ENCODE data around the gene PLCB3.

The PLCB3 gene

DNA sequence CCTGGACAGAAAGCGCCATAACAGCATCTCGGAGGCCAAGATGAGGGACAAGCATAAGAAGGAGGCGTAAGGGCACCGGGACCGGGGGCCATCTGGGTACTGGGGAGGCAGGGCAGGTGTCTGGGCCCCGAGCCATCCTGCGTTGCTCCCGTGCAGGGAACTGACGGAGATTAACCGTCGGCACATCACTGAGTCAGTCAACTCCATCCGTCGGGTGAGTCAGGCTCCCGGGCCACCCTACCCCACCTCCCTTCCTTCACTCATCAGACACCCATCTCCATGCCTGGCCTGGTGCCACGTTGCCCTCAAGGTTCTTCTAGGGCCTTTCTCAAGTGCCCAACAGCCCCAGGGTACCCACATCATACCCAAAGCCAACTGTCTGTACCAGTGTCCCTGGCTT lies 15.0 kb downstream of the PLCB3 start:
- no peak for DNase-seq (ENCODE audit: low read depth)

DNA sequence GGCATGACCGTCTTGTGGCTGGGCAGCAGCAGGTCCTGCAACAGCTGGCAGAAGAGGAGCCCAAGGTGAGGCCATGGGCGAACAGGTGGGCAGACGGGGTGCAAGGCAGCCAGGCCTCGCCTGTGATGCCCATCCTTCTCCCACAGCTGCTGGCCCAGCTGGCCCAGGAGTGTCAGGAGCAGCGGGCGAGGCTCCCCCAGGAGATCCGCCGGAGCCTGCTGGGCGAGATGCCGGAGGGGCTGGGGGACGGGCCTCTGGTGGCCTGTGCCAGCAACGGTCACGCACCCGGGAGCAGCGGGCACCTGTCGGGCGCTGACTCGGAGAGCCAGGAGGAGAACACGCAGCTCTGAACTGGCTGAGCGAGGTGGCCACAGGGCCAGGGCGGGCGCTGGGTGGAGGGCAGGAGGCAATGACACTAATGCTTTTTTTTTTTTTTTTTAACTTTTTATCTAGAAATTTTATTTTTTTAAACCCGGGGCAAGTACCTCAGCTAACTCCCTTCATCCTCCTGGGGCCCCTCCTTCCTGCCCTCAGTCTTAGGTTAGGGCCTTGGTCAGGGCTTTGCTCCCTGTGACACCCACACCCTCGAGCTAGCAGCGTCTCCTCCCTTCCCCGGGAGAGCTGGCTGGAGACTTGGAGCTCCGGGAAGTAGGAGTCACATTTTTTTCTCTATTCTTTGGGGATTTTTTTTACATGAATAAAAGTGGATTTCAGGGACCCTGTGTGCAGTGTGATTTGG lies 16.0 kb downstream of the PLCB3 start:
- no peak for DNase-seq (ENCODE audit: low read depth)

DNA sequence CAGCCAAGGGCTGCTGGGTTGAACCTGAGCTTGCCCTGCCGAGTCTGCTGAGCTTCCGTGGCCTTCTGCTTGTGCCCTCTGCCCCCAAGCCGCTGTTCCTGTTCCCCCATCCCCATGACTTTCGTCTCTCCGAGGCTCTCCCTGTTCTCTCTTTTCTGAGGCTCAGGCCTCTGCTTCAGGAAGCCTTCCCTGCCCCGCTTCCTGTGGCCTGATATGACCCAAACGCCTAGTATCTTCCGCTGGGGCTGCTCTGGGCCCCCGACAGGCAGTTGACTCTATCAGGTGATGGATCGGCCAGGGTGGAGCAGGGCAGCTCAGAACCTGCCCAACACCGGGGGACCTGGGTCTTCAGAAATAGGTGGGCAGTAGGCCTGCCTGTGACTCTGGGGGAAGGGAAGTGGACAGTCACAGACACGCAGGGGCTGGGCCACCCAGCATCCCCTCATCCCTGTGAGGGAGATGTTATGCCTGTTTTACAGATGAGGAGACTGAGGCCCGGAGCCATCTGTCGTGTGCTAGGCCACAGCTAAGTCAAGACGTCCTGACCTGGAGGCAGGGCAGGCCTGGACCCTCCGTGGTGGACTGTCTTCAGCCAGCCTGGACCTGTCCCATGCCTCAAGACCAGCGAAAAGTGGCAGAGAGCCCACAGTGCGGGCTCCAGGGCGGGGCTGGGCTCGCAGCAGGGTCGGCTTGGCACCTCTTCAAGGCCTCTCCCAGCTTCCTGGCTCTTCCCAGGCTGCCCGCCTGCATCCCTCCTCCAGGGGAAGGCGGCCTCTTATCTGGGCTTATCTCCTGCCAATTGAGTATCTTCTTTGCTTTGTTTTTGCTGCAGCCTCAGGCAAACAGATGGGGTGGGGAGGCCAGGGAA lies 16.9 kb downstream of the PLCB3 start:
- no peak for DNase-seq (ENCODE audit: low read depth)

DNA sequence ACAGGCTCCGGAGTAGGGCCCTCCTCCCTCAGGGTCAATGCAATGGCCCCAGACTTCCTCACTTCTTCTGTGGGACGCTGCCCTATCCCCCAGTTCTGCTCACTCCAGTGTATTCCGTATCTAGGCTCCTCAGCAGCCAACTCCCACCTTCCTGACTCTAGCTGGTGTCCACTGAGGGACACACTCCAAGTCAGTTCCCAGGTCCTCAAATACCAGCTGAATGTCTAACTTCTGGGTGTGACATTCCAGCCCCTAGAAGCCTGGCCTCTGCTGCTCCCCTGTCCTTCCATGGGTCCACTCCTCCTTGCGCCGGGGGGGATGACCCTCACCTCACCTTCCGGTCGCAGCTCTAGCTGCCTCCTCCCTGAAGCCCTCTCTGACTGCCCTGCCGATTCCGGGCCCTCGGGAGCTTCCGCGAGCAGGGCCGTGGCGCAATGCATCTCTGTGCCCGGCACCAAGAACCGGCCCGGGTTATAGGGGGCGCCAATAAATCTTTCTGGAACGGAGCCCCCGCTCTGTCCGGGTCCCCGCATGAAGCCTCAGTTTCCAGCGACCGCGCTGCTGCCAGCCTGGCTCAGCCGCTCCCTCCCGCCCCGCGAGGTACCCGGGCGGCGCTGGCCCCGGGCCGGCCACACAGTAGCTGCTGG lies 17.7 kb downstream of the PLCB3 start:
- DNase-seq (ENCODE audit: low read depth), result no peak

DNA sequence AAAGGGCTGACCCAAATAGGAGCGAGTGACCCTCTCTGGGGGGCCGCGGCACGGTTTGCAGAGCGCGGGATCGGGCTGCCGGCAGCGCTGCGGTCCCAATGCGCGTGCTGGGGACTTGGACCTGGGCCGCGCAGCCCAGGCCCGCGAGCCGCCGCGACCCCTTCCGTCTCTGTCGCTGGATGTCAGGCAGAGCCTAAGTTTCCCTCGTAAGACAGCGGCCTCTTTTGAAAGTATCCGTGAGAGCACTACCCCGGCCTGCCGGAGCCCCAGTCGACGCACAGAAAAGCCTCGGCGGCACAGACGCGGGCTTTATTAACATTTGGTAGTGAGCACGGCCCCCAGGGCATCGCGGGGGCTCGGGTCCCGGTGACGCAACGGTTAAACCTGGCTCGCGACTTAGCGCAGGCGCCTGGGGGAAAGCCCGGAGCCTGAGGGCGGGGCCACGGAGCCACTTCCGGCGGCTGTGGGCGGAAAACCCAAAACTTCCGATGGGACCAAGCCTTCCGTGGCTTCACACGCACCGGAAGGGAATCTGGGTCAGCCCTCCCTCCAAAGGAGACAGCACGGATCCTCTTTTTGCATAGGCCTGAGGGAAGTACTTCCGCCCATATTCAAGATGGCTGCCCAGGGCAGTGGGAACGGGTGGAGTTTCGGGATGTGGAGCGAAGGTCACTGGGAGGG lies 18.4 kb downstream of the PLCB3 start:
- DNase-seq (ENCODE audit: low read depth), result peak; percentile 97

DNA sequence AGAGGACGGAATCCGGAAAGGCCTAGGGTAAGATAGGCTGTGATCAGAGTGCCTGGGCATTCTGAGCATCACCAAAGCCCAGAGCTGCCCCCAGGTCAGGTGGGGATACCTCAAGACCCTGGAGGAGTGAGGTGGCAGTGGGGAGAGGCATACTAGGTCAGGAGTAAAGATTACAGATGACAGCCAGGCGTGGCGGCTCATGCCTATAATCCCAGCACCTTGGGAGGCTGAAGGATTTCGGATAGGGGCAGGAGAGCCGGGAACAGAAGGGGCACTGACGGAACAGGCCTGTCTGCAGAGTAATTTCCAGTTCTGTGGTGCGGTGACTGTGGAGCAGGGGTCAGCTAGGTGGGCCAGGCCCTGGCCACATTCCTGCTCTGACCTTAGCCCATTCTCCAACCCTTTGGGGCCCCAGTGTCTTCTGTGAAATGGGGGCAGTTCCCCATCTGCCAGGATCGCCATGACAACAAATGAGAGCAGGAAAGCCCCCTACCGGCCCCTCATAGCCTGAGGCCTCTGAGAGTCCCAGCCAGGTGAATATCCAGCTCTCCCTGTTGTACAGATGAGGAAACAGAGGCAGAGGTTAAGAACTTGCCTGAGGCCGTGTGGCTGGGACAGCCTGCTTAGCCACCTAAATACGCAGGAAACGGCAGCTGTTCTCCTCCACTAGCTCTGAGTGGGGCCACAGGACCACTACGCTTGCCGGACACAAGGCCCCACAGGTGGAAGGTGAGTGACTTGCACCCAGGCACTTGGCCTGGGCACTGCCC lies 23.9 kb downstream of the PLCB3 start:
- DNase-seq (ENCODE audit: low read depth), result no peak

DNA sequence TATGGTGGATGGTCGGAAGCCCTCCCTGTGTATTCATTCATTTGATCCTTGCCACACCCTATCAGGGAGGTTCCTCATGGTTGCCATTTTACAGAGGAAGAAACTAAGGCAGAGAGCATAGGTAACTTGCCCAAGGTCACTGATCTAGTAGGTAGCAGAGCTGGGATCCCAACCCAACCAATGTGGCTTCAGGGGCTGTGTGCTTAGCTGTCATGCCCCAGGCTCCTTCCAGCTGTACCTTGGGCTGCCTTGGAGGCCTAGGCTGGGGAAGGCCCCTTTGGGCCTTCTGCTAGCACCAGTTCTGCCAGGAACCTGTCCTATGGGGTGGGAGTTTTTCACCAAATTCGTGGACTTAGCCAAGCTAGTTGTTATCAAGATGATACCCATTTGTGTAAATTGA lies 24.5 kb downstream of the PLCB3 start:
- no peak for DNase-seq (ENCODE audit: low read depth)

DNA sequence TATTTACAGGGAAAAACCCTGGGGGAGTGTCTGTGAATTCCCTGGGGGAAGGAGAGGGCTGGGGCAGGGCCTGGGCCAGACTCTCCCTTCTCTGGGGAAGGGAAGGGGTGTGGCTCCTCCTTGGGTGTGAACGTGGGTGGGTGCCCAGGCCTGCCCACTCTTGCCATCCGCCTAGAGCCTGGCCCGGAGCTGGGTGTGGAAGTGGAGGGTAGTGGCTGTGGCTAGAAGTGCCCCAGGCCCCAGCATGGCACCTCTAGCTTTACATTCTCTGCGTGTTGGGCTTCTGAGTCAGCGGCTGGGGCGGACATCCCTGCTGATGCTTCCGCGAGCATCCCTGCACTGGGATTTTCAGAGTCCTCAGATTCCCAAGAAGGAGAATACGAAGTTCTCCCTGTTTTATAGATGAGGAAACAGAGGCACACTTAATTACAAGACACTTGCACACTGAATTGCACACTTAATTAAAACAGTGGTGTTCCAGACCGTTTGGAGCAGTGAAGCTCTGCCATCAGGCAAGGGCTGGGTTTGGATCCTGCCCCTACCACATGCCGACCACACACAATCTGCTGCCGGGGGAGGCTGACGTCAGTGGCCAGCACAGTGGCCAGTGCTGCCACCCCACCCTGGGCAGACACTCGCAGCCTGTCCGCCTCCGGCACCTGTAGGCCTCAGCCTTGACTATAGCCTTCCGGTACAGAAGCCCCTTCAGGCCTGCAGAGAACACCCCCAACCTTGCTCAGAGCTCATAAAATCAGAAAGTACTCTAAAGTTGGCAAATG lies 25.5 kb downstream of the PLCB3 start:
- no peak for DNase-seq (ENCODE audit: low read depth)

DNA sequence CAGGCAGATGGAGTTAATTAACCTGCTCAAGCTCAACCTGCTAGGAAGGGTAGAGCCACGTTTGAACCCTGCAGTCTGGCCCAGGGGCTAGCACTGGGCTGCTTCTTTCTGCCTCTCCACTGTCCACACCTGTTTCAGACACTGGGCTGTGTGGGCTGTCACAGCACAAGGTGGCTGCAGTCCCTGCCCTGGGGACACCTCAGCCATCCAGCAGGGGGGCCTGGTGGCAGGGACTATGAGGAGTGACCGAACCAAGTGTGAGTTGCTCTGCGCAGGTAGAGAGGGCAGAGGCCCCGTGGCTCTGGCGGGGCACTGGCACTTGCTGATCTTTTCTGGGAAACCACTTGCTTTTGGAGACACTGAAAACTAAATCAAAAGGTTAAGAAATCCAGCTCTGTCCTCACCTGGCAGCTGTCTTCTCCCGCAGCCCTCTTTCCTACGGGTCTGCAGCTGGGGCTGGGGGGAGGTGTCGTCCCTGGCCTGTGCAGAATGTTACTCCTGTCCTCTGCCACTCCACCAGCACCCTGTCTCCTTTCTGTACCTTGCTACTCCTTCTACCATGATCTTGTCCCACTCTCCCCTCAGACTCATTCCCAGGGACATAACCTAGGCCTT lies 27.4 kb downstream of the PLCB3 start:
- DNase-seq (ENCODE audit: low read depth), result no peak

DNA sequence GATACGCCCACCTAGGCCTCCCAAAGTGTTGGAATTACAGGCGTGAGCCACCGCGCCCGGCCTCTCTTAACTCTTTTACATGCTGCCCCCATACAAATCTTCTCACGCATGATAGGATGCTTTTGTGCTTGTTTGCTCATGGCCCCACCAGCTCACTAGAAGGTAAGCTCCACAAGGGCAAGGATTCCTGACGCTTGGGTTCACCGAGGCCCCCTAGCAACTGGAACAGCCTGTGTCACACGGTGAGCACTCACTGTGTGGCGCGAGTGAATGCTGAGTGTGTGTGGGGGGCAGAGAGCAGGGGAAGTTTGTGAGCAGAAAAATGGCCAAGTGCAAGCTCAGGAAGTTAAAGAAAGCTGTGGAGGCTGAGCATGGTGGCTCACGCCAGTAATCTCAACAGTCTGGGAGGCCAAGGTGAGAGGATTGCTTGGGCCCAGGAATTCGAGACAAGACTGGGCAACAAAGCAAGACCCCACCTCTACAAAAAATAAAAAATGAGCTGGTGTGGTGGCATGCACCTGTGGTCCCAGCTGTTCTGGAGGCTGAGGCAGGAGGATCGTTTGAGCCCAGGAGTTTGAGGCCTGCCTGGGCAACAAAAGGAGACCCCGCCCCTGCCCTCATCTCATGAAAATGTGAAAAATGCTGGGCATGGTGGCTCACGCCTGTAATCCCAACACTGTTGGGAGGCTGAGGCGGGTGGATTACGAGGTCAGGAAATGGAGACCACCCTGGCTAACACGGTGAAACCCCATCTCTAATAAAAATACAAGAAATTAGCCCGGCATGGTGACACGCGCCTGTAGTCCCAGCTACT lies 30.8 kb downstream of the PLCB3 start:
- DNase-seq (ENCODE audit: low read depth), result no peak

DNA sequence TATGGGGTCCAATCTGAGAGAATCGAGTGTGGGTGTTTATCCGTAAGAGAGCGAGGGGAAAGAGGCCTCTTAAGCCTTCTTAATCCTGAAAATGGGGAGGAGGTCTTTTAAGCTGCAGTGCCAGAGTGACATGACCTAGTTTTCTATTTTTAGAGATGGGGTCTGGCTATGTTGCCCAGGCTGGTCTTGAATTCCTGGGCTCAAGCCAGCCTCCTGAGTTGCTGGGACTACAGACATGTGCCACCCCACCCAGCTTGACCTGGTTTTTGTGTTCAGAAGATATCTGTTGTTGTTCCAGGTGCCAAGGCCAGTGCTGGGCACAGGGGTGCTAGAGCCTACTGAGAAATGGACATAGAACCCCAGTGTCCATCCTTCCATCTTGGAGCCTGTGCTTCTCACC lies 31.8 kb downstream of the PLCB3 start:
- DNase-seq (ENCODE audit: low read depth), result no peak

DNA sequence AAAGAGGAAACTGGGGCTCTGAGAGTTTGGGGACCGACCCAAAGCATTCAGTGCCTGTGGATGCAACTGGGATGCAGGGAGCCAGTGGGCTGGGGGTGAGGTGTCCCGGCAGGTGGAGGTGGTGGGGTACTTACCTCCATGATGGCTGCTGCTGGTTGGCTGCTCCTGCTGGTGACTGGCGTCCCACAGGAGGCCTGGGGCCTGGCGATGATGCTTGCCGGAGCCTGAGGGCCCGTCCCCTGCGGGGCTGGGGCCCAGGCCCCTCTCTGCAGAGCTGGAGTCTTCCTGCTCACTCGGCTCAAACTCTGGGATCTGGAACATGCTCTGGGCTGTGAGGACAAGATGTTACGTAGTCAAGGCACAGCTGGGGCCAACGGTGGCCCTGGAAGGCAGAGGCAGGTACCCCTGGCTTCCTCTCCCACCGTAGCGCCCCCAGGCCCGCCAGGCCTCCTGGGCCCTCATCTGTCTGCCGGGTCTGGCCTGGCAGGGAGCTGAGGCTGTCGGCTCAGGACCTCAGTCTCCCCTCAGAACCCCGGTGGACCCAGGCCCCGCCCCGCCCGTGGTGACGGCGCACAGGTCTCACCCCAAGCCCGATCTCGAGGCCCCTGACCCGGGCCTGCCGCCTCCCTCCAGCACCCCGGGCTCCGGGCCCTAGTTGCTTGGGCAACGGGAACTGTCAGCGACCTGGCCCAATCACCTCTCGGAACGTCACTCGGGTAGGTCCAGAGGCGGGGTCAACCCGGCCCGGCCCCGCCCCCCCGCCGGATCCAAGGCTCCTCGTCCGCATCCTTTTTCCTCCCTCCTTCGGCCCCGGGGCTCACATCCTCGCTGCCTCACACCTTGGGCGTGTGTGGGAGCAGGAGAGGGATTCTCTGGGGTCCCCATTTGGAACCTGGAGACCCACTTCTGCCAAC lies 33.0 kb downstream of the PLCB3 start, which contains the start of gene BAD:
Gene BAD (minus strand): TSS at position 618 of the 914 bp plus-strand sequence. CDS start 297 bp downstream, at position 321.
- DNase-seq (ENCODE audit: low read depth), result peak; percentile 85

DNA sequence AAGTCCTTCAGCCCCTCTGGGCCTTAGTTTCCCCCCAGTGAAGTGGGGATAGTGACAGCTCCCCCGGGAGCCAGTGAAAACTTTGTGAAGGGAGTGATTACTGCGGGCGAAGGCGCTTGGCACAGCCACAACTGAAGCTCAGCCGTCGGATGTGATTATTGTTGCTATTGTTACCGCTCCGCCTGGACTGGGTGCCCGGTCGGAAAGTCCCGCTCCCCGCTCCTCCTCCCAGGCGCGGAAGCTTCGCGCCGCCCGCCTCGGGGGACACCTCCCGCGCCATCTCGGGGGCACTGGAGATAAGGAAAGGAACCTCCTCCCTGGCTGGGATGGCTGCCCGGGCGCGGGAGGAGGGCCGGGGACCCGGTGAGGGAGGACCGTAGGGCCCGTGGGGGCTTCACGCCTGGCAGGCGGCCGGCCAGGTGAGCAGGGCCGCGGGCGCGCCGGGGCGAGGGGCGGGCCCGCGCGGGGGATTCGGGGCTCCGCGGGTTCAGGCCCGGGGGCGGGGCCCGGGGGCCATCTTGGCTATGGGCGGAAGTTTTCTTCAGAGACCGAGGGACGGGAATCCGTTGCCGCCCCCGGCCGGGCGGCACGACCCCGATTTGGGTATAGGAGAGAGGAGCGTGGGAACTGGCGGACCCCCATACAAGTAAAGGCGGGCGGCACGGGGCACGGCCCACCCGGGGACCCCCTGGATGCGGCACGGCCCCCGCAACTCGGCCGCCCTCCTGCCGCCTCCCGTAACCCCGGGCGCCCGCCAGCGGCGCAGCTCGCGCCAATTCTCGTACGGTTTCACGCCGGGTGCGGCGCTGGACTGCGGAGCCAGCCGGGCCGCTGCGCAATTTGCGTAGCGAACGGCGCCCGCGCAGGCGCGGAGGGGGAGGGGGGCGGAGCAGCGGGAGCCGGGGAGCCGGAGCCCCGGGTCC lies 33.9 kb downstream of the PLCB3 start, which contains the start of gene GPR137:
Gene GPR137 (plus strand): TSS at position 887 of the 923 bp plus-strand sequence. CDS start 677 bp downstream, outside the sequence.
- DNase-seq (ENCODE audit: low read depth), result peak; percentile 90

DNA sequence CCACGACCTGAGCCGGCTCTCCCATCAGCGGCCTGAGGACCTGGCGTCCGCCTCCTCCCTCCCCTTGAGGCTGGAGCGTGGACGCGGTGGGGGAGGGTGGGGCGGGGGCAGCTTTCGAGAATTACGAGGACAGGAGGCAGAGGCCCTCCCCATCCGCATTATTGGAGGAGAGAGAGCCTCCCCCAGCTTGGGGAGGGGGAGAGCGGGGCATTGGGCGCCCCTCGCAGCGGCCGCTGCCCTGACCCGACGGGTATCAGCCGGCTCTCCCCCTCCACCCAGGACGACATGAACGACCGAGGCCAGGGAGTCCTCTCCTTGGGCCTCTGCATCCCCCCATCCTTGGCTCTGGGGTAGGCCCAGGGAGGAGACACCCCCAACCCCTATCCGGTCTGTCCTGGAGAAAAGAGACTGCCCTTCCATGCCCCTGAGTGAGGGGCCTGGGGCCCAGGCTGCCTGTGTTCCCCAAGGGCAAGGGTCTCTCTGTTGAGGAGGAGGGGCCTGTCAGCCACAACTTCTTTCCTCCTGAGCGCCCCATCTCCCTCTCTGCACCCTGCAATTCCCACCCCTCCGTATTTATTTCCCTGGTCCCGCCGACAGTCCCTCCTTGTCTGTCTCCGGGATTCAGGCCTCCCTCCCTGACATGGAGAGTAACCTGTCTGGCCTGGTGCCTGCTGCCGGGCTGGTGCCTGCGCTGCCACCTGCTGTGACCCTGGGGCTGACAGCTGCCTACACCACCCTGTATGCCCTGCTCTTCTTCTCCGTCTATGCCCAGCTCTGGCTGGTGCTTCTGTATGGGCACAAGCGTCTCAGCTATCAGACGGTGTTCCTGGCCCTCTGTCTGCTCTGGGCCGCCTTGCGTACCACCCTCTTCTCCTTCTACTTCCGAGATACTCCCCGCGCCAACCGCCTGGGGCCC lies 34.8 kb downstream of the PLCB3 start:
- no peak for DNase-seq (ENCODE audit: low read depth)

DNA sequence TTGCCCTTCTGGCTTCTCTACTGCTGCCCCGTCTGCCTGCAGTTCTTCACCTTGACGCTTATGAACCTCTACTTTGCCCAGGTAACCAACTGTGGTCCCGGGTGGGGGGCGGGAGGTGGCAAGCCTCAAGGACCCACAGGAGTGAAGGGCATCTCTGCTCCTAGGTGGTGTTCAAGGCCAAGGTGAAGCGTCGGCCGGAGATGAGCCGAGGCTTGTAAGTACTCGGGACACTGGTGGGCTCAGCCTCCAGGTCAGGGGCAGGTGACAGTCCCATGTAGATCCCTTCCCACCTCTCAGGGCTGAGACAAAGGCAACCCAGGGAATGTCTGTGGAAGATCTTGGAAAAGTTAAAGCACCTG lies 35.5 kb downstream of the PLCB3 start:
- no peak for DNase-seq (ENCODE audit: low read depth)
